Activated CD4-positive, CD25-positive, alpha-beta regulatory T cell (primary cell): ENCODE data around the gene ANXA6.

ENCODE experiments used
- DNase-seq, 4 experiments: peaks; one replicate each; lab custom pipeline; 2025; lab: John Stamatoyannopoulos, UW

The ANXA6 gene

DNA sequence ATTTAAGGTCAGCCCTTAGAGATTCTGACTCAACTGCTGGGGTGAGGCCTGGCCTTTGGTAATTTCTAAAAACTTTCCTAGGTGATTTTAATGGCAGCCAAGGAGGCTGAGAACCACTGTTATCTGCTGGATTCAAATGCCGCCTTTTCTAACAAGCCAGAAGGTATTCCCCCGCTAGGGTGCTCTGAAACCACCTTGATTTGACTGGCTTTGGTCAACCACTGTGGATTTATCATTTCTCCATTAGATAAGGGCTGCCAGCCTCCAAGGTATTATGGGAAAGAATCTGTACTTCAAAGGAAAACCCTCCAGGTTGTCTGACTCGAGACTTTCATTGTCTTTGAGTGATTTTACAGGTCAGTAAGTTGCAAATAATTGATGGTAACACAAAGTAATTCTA lies 4.3 kb downstream of the ANXA6 start:
- no peak for DNase-seq

DNA sequence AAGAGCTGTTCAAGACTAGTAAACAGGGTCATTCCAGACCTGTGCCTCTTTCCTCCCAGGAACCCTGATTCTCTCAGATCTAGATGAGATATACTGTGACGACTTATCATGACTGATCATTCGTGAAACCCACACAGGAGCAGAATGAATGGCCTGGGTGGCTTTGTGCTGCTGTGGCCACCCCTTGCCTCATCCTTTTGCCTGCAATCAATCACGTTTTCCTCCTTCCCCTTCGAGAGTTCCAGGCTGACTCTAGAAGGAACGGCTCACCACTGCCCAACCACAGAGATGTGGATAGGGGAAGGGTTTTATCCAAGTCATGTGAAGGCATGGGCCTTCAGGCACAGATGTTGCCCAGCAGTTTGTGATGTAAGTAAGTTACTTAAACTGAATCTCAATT lies 5.8 kb downstream of the ANXA6 start:
- DNase-seq, result no peak

- no peak for DNase-seq
These were observed 6.3 kb downstream of the ANXA6 start for GRCh38 chr5:151151263-151151660.

GRCh38 chr5:151150471-151151262 lies 6.9 kb downstream of the ANXA6 start:
- peak in 2 of 4 experiments; percentile 44 to 65 for DNase-seq

DNA sequence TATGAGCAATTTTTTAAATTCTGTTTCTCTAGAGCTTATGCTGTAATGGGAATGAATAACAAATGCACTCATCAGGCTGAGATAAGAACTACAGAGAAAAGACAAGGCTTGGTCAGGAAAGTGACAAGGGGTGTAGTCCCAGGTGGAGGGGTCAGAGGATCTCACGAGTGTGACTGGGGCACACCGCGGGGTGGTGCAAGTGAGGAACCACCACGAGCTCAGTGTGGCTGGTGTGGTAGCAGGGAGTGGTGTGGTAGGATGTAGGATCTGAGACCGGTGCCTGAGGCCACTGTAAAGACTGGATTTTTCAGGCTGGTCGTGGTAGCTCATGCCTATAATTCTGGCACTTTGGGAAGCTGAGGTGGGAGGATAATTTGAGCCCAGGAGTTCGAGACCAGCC lies 9.0 kb downstream of the ANXA6 start:
- no peak for DNase-seq

- no peak for DNase-seq
These were observed 10.5 kb downstream of the ANXA6 start for GRCh38 chr5:151147033-151147432.

- DNase-seq, result no peak
These were observed 11.5 kb downstream of the ANXA6 start for GRCh38 chr5:151146061-151146460.

- no peak for DNase-seq
These were observed 12.7 kb downstream of the ANXA6 start for GRCh38 chr5:151144922-151145321.

DNA sequence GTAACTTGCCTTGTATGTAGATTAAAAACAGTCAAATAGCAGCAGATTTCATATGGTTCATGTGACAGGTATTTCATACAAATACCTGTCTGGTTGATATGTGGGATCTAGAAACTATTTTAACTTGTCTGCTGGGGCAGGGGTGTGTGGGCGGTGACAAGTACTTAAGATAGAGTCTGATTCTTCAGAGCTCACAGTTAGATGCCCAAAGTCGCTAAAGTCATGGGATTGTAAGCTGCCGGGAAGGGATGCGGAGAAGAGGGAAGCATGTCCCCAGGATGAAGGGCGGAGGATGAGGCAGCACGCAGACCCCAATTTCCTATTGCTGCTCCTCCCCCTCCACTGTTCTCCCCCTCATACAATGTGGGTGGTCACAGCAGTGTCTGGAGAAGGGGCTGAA lies 13.3 kb downstream of the ANXA6 start:
- no peak for DNase-seq

- no peak for DNase-seq
These were observed 13.9 kb downstream of the ANXA6 start for GRCh38 chr5:151143645-151144044.

- DNase-seq, result no peak
These were observed 14.6 kb downstream of the ANXA6 start for GRCh38 chr5:151142933-151143332.

GRCh38 chr5:151141535-151141934 lies 16.0 kb downstream of the ANXA6 start:
- peak in 1 of 4 experiments; percentile 11 for DNase-seq

DNA sequence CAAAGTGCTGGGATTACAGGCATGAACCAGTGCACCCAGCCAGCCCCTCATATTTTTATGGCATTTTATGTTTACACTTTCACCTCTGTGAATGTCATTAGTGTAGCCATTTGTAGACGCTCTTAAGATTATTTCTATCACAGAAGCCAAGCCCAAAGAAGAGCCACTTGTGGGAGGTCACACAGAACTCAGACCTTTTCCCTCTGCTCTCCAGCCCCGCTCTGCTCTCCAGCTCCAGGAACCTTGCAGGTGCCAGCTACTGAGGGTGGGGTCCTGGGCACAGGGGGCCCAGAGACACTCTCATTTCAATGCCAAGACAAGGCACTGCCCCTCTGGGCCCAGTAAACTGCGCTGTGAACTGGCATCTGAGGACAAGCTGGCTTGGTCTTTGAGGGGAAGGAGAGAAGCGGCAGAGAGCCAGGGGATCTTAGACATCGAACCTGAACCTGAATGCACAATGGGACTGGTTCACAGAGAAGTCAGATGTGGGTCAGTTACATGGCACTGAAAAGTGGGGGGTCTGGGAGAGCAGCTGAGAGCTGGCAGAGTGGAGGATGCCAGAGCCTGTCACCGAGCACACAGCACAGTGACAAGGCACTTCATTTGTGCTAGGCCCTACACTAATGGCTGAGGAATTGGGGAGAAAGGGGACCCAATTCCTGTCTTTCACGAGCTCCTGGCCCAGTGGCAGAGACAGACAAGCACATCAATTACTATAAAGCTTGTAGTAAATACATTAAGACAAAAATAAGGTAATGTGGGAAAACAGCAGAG lies 16.7 kb downstream of the ANXA6 start:
- DNase-seq, result no peak

DNA sequence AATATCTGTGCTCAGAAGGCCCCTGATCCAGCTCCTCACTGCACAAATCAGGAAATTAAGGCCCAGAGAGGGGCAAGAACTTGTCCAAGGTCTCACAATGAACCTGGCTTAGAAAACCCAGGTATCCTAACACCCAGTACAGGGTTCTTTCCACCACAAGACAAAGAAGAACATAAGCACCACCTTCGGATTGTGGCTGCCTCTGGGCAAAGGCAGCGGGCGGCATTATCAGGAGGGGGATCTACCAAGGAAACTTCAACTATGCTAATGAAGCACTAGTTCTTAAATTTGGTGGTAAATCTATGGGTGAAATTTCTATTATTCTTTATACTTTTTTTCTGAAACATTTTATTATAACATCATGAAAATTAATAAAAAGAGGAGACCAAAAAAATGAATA lies 17.9 kb downstream of the ANXA6 start:
- DNase-seq, result no peak

- no peak for DNase-seq
These were observed 18.6 kb downstream of the ANXA6 start for GRCh38 chr5:151139015-151139414.

DNA sequence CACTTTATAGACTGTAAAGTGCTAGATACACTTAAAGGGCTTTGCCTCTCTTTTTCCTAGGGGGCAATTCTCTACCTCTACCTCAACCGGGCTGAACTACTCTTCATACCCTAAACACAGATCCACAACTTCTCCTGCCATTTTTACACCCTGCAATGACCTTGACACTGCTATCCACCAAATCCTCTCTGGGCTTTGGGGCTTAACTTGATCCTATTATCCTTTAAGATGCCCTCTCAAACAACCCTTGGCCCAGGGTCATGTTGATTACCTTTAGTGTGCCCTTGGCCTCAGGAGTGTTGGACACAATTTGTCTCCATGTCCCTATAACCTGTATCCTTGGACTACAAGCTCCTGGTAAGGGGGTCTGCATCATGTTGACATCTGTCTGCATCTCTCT lies 19.5 kb downstream of the ANXA6 start:
- DNase-seq, result no peak

DNA sequence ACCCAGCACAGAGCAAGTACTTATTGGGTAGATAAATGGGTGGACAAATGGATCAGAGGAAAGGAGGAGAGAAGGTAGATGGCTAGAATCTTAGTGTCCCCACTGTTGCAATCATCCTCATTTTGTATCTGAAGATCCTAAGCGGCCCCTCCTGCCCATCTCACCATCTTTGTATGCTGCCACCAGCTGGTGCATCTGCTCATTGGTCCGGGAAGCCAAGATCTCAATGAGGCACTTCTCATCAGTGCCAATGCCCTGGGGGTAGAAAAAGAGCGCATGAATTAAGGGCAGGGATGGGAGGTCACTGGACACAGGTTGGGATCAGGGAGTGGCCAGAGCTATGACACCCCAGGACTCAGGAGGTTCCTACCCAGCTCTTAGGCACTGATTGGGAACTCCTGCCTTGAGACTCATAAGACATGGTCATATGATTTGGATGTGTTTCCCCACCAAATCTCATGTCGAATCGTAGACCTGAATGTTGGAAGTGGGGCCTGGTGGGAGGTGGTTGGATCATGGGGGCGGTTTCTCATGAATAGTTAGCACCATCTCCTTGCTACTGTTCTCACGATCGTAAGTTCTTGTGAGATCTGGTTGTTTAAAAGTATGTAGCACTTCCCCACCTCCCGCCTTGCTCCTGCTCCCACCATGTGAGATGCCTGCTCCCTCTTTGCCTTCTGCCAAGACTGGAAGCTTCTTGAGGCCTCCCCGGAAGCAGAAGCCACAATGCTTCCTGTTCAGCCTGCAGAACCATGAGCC lies 20.3 kb downstream of the ANXA6 start:
- DNase-seq, result no peak

DNA sequence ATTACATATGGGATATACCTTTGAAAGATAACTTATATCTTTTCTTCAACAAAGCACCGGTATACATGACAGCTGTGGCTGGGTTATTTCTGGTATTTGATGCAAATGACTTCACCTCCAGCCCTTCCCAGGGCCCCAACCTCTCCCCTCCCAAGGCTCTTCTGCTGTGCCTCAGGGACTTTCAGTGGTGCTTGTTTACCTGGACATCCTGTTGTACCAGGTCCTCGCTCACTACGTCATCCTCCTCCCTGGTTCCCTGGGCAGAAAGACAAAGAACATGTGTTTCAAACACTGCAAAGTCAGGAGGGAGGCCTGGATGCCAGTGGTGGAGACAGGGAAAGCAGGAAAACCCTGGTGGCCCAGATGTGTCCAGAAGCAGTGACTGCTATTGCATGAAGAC lies 23.4 kb downstream of the ANXA6 start:
- no peak for DNase-seq

DNA sequence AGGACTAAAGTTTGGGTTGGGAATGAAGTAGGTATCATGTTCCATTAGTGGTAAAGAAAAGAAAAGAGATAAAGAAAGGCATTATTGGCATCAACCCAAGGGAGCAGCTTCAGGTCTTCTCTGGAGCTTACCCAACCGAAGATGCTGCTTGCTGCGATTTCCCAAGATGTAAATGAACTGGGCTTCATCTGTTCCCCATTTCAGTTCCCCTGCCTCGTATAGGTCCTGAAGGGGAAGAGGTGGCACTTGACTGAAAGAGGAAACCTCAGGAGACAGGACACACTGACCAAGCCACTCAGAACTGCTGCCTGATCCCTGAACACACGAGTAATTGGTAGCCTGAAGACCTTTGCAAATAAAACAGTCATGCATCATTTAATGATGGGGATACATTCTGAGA lies 24.6 kb downstream of the ANXA6 start:
- DNase-seq, result no peak

DNA sequence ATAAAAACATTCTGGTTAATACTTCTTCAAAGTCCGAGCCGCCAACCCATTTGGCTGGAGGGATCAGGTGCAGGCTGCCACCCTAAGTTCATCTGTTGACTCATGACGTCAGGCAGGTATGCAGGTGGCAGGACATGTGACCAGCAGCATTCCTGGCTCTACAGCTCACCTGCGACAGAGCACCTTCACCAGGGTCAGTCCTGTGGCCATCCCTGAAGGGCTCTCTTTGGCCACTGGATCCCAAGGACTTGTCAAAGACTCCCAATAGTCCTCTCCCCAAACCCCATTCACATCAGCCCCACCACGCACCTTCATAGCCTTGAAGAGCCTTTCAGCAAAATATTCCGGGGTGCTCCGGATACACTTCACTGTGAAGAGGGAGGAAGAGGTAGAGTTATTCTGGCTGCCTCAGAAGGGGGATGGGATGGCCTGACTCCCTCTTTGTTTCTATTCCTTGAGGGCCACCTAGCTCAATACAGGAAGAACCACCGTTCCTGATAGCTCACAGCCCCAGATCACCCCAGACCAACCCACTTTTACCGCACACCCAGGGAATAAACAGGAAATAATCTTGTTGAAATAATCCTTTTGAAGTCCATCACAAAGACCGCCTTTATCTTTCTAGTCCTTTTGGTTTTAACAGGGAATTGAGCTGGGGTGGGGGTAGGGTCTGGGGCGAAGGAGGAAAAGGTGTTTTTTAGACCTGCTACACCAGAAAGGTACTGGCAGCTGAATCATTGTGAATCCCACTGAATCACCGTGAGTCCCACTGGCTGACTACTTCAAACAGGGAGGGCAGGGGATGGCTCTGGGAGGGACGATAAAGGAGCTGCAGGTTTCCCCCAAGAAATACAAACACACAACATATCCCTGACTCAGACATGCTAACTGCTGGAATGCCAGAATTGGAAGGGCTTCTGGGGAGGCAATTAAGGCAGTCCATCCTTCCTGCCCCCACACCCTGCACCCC lies 26.4 kb downstream of the ANXA6 start:
- DNase-seq, result no peak

- DNase-seq, result no peak
These were observed 27.2 kb downstream of the ANXA6 start for GRCh38 chr5:151130235-151130921.
